Parathyroid adenoma (tissue), 2 donors: ENCODE results near the gene PRR13.

Experiments used
- H2AFZ ChIP-seq: fragments of 300-600 bp; sonication (generic); one replicate; pipeline ENCODE4 v1.7.0; 2017; ENCODE audit warnings: antibody characterized with exemption, mild to moderate bottlenecking
- H3K27ac ChIP-seq: fragments of 300-600 bp; sonication (generic); one replicate; pipeline ENCODE4 v1.7.0; 2017
- H3K27me3 ChIP-seq: fragments of 300-600 bp; sonication (generic); one replicate; pipeline ENCODE4 v1.7.0; 2017; ENCODE audit warnings: low read length; ENCODE audit not compliant: control insufficient read depth, insufficient read depth
- H3K36me3 ChIP-seq: fragments of 300-600 bp; sonication (generic); one replicate; pipeline ENCODE4 v1.7.0; 2017; ENCODE audit warnings: low read length; ENCODE audit not compliant: control insufficient read depth, insufficient read depth
- H3K4me1 ChIP-seq: fragments of 300-600 bp; sonication (generic); one replicate; pipeline ENCODE4 v1.7.0; 2017; ENCODE audit warnings: control low read depth
- H3K4me2 ChIP-seq: fragments of 300-600 bp; sonication (generic); one replicate; pipeline ENCODE4 v1.7.0; 2017; ENCODE audit warnings: low read length
- H3K4me3 ChIP-seq: fragments of 300-600 bp; sonication (generic); one replicate; pipeline ENCODE4 v1.7.0; 2017; ENCODE audit warnings: low read depth, low read length
- H3K79me2 ChIP-seq: fragments of 300-600 bp; sonication (generic); one replicate; pipeline ENCODE4 v1.7.0; 2017; ENCODE audit warnings: control low read depth
- H3K9ac ChIP-seq: fragments of 300-600 bp; sonication (generic); one replicate; pipeline ENCODE4 v1.7.0; 2017; ENCODE audit warnings: mild to moderate bottlenecking
- H3K9me3 ChIP-seq: fragments of 300-600 bp; sonication (generic); one replicate; pipeline ENCODE4 v1.7.0; 2017; ENCODE audit warnings: low read length; ENCODE audit not compliant: control insufficient read depth
- TF ChIP-seq, protein P1 (sequence below): fragments of 300-600 bp; sonication (generic); IDR thresholded peaks from one replicate; pipeline ENCODE4 v1.7.0; 2017; ENCODE audit warnings: antibody characterized with exemption, mild to moderate bottlenecking
- donor health status: primary hyperparathyroidism.

Gene PRR13

DNA sequence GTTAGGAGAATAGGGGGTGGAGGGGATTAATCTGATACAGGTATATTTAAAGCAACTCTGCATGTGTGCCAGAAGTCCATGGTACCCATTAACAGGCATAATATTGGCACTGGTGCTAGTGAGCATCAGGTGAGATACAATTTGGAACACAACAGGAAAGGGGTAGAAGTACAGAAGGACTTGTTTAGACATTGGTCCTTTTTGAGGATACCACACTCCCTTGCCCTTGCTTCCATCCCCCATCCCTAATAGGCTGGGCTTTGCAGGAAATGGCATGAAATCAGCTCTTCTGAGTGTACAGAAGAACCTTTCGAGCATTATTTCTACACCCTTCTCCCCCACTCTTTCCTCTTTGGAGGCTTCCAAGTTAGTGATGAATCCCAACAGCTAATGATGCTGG is 26.7 kb downstream of the PRR13 start:
- H3K4me1 ChIP-seq: peaks cover 17% of the 10 kb centered on the region
- no peaks in the 10 kb centered on the region for H3K36me3 ChIP-seq
- no peaks in the 10 kb centered on the region for H3K27me3 ChIP-seq
- H2AFZ ChIP-seq: no peak overlapping the region
- no peak overlapping the region for H3K4me3 ChIP-seq
- H3K27ac ChIP-seq: no peak overlapping the region
- no peak overlapping the region for H3K4me2 ChIP-seq
- TF ChIP-seq, protein P1, sequence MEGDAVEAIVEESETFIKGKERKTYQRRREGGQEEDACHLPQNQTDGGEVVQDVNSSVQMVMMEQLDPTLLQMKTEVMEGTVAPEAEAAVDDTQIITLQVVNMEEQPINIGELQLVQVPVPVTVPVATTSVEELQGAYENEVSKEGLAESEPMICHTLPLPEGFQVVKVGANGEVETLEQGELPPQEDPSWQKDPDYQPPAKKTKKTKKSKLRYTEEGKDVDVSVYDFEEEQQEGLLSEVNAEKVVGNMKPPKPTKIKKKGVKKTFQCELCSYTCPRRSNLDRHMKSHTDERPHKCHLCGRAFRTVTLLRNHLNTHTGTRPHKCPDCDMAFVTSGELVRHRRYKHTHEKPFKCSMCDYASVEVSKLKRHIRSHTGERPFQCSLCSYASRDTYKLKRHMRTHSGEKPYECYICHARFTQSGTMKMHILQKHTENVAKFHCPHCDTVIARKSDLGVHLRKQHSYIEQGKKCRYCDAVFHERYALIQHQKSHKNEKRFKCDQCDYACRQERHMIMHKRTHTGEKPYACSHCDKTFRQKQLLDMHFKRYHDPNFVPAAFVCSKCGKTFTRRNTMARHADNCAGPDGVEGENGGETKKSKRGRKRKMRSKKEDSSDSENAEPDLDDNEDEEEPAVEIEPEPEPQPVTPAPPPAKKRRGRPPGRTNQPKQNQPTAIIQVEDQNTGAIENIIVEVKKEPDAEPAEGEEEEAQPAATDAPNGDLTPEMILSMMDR: no peak
- H3K79me2 ChIP-seq: peaks cover 24% of the 10 kb centered on the region
- no peak overlapping the region for H3K9ac ChIP-seq
- H3K9me3 ChIP-seq: no peaks in the 10 kb centered on the region

DNA sequence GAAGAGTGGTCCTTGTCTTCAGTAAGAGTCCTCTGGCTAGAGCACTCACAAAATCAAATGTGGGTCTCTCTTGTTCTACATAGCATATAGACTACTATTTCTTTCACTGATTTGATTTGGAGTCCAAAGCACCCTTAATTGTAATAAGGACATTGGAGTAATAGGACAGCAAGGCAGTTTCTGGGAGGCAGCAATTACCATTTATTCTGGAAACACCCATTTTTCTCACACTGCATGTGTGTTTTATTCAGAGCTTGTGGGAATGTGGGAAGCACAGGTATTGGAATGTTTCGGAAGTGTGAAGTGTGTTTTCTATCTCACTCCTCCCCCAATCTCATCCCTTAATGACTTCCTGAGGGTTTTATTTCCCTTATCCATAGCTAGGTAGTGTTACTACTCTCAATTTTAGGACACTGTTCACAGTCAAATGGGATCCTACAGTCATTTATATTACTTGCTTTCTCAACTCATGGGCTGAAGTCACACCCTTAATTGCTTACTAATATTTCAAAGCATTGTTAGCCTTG is 30.6 kb downstream of the PRR13 start:
- peaks cover 24% of the 10 kb centered on the region for H3K79me2 ChIP-seq
- H3K27ac ChIP-seq: no peak overlapping the region
- no peak overlapping the region for H3K4me2 ChIP-seq
- no peak overlapping the region for H3K9ac ChIP-seq
- H3K27me3 ChIP-seq: no peaks in the 10 kb centered on the region
- H3K4me1 ChIP-seq: peaks cover 40% of the 10 kb centered on the region
- no peaks in the 10 kb centered on the region for H3K36me3 ChIP-seq
- H3K4me3 ChIP-seq: no peak overlapping the region
- no peaks in the 10 kb centered on the region for H3K9me3 ChIP-seq
- TF ChIP-seq, protein P1: no peak
- no peak overlapping the region for H2AFZ ChIP-seq

DNA sequence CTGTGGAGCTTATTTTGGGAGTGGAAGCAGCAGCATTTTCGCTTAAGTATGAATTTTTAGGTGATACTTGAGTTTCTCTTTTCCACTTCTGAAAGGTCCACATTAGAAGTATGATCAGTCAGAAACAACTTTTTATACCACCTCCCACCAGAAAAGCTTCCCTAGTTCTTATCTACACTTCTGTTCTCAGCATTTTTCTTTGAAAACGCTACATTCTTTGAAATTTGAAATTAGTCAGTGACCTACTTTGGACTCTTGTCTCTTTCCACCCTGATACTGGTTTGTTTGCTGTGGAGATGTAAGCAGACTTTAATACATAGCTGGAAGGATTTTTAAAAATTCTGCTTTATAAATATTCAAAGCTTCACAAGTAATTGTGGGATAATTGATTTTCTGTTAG is 32.5 kb downstream of the PRR13 start:
- Histone ChIP-seq H3K79me2 (peaks cover 22% of the 10 kb centered on the region), H3K36me3 (no peaks in the 10 kb centered on the region), H3K4me2 (no peak overlapping the region), H3K27me3 (no peaks in the 10 kb centered on the region), H3K9ac (no peak overlapping the region), H3K4me1 (peaks cover 44% of the 10 kb centered on the region), H3K27ac (peak overlapping the region; percentile 1), H3K4me3 (no peak overlapping the region), H3K9me3 (no peaks in the 10 kb centered on the region), H2AFZ (no peak overlapping the region)
- TF ChIP-seq, protein P1: no peak

DNA sequence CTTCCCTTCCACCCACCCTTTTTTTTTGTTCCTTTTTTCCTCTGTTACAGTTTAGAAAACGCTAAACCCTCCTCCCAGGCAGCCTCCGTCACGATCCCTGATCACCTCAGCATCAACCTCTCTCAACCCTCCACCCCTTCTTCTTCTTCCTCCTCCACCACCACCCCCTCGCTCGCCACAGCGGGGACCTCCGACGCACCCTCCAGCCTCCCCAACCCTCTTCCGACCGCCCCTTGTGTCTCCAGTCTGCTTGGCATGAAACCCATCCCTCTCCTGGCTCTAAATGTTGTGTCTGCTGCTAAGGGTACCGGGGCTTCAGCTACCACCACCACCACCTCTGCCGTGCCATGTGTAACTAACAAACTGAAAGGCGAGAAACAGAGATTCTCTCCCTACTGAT is 33.3 kb downstream of the PRR13 start:
- H3K9ac ChIP-seq: no peak overlapping the region
- no peaks in the 10 kb centered on the region for H3K27me3 ChIP-seq
- H3K4me3 ChIP-seq: no peak overlapping the region
- no peak overlapping the region for H3K4me2 ChIP-seq
- no peak overlapping the region for H3K27ac ChIP-seq
- no peaks in the 10 kb centered on the region for H3K9me3 ChIP-seq
- H3K79me2 ChIP-seq: peaks cover 22% of the 10 kb centered on the region
- no peak overlapping the region for H2AFZ ChIP-seq
- H3K36me3 ChIP-seq: no peaks in the 10 kb centered on the region
- TF ChIP-seq, protein P1: no peak
- H3K4me1 ChIP-seq: peaks cover 44% of the 10 kb centered on the region

DNA sequence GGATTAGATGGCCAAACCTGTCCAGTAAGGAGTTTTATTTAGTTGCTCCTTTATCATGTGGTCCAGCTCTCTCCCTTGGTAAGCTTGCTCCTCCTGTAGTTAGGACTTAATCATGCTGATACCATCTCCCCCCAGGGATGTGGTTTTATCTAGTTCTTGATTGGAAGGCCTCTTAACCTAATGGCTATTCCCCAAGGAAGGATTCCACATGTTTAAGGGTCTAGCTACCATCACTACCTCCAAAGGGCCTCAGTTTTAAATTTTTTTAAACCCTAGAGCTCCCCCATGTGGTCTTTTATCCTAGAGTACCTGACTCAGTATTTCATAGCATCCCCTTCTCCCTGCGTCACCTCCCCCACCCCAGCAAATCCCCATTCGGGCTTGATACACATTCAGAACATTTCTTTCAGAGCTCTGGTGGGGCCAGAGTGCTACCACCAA is 35.3 kb downstream of the PRR13 start:
- H3K36me3 ChIP-seq: no peaks in the 10 kb centered on the region
- peak overlapping the region; percentile 21 for H3K27ac ChIP-seq
- TF ChIP-seq, protein P1: peak; percentile 28
- no peak overlapping the region for H3K4me2 ChIP-seq
- H3K4me3 ChIP-seq: no peak overlapping the region
- H2AFZ ChIP-seq: no peak overlapping the region
- no peaks in the 10 kb centered on the region for H3K27me3 ChIP-seq
- no peak overlapping the region for H3K9ac ChIP-seq
- peaks cover 41% of the 10 kb centered on the region for H3K4me1 ChIP-seq
- H3K9me3 ChIP-seq: no peaks in the 10 kb centered on the region
- peaks cover 22% of the 10 kb centered on the region for H3K79me2 ChIP-seq
